Prostate gland (tissue), 2 donors: ENCODE data around the gene PALLD.

Experiments
- POLR2AphosphoS5 ChIP-seq: sonication (generic); formaldehyde crosslinking; IDR thresholded peaks from one replicate; pipeline ENCODE4 v1.6.1; 2017; ENCODE audit warnings: antibody characterized with exemption
- TF ChIP-seq, protein P1 (sequence below), 4 experiments: fragments of 200-600 bp in 2 of 4; fragments of 450-650 bp in 2 of 4; sonication (generic) in 2 of 4; IDR thresholded peaks; 1 replicate in 3 of 4; 2 replicates in 1 of 4; pipeline ENCODE4 v1.5.1; 2016 to 2019; ENCODE audit warnings: antibody characterized with exemption in 4 of 4, mild to moderate bottlenecking in 2 of 4, moderate library complexity in 2 of 4

DNA sequence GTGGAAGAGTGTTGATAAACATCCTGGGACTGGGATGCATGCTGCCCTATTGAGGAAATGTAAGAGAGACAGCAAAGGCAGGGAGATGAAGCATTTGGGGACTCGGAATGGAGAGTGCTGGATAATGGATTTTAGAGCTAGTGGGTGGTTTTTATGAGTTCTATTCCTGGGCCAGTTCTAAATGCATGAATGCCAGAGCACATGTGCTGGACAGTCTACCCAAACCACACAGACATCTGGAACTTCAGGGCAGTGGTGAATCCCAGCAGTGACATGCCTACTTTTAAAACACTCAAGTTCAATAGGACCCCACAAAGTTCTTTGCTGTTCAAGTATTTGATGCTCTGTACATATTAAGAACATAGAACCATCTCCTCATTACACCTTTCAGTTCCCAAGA is 379.3 kb downstream of the PALLD start:
- no peak for TF ChIP-seq POLR2AphosphoS5
- TF ChIP-seq, protein P1, sequence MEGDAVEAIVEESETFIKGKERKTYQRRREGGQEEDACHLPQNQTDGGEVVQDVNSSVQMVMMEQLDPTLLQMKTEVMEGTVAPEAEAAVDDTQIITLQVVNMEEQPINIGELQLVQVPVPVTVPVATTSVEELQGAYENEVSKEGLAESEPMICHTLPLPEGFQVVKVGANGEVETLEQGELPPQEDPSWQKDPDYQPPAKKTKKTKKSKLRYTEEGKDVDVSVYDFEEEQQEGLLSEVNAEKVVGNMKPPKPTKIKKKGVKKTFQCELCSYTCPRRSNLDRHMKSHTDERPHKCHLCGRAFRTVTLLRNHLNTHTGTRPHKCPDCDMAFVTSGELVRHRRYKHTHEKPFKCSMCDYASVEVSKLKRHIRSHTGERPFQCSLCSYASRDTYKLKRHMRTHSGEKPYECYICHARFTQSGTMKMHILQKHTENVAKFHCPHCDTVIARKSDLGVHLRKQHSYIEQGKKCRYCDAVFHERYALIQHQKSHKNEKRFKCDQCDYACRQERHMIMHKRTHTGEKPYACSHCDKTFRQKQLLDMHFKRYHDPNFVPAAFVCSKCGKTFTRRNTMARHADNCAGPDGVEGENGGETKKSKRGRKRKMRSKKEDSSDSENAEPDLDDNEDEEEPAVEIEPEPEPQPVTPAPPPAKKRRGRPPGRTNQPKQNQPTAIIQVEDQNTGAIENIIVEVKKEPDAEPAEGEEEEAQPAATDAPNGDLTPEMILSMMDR (IDR thresholded peaks at IDR 0.05): no peak
